Hindlimb muscle (tissue), 1 donor: ENCODE data around the gene SLC4A8. TPM values are rescaled to one million over a fixed set of nuclear protein-coding genes. Genes with fewer than 3 reads are reported as not detected.

Experiments
- DNase-seq: peaks from one replicate; pipeline ENCODE4 v3.0.0-alpha.2; 2013
- polyA plus RNA-seq: library from polyadenylated mRNA; unstranded; fragments of 120-200 nt; gene quantifications from one replicate; pipeline ENCODE4 v1.2.1, GENCODE V29; 2013; ENCODE audit not compliant: insufficient read length

The SLC4A8 gene
- 1.4 TPM for polyA plus RNA-seq

DNA sequence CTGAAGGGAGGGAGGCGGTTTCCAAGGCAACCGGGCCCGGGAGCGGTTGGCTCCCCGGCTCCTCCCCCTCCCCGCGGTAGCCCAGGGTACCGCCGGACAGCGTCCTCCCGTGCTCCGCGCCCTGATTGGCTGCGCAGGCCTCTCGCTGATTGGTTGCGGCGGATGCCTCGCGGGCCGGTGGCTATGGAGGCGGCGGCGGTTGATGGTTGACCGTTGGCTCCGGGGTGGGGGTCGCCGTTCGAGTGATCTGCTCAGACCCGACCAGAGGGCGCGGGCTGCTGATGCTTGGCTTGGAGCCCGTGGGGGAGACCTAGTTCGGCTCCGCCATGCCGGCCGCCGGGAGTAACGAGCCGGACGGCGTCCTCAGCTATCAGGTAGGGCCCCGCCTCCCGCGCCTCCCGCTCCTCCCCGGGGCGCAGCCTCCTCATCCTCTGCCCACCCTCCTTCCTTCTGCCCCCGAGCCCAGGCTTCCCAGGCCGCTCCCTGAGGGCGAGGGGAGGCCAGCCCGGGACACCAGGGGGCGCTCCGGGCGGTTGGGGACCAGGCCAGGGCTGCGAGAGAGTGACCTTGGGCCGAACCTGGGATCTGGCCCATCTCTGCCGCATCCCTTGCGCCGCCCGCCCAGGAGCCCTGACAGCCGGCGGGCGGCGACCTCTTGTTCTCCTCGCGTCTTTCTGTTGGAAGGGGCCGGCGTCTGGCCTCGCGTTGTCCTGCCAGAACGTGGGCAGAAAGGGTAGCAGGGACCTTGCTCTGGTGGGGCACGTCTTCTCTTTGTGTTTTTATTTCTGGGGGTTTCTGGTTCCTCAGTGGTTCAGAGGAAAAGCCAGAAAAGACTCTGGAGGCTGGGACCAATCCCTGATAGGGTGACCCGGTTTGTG is at the start of gene SLC4A8:
SLC4A8 (plus strand) TSS at position 170 of the 878 bp plus-strand sequence; CDS start at position 327, 157 bp downstream.
- DNase-seq = peak; percentile 92

DNA sequence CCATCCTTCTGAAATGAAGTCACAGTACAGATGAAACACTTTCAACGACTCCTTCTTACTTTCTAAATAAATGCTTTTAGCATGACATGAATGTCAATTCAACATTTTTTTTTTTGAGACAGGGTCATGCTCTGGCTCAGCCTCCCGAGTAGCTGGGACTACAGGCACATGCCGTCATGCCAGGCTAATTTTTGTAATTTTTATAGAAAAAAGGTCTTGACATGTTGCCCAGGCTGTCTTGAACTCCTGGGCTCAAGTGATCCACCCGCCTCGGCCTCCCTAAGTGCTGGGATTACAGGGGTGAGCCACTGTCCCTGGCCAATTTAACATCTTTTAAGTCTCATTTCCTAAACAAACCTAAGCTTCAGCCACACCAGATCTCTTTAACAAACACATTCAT is 49.8 kb upstream of the SLC4A8 start:
- no peak for DNase-seq

DNA sequence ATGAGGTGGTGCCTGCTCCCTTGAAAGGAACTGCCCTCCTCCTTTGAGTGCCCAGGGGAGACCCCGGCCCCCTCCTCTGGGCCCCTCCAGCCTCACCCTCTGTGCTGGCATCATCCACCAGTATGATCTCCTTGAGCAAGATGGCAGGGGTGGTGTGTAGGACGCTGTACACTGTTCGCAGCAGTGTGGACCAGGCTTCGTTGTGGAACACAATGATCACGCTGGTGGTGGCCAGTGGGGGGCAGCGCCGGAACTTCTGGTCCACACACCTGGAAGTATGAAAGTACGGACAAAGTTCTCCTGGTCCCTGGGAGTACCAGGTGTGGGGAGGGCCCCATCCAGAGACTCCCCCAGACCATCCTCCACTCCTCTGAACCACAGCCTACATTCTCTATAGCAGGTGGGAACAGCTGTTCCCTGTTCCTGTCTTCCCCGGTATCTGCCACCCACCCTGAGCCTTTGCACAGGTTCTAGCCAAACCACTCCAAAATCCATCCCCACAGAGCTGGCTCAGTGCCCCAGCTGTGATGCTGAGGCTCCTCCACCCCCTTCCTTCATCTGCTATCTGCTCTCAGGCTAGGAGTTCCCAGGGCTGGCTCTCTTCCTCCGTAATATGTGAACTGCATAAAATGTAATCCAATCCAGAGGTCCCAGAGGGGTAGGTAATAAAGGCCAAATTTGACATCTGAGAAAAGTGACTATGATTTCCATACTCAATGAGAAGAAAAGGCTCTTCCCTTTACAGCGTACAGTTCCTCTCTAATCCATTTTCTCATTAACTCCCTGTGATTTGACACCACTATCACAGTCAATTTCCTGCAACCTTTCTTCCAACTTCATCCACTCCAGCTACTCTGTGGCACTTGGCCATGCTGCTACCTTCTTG is 47.3 kb upstream of the SLC4A8 start:
- DNase-seq = peak; percentile 18

DNA sequence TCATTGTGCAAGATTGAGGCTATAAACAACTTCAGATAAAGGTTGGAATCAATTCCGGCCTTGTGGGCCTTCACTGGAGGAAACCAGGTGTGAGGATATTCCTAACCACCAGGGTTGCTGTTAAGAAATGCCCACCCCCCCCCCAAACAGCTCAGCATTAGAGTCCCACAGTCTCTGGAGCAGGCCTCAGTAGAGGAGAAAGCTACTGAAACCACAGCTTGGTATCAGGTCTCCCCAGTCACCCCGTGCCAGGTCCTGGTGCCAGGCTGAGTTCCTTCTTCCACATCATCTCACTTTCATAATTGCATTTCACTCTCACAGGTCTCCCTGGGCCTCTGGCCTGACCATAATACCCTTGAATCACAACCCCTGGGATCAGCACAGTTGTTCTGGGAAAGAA is 45.9 kb upstream of the SLC4A8 start:
- no peak for DNase-seq

DNA sequence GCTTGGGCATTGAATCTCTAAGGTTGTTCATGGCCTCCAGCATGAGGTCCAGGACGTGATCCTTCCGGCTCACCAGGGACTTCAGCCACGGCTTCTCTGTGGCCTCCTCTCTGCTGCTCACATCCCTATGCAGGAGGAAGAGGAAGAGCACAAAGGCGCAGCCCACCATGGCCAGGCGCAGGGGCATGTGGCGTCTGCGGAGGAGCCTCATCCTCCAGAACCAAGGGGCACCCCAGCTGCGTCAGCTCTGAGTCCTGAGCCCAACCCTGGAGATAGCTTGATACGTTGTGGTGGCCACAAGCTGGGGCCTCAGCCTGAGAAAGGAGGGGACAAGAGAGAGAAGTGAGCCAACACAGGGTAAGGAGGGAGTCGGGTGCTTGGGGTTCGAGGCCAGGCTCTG is 45.1 kb upstream of the SLC4A8 start:
- no peak for DNase-seq

DNA sequence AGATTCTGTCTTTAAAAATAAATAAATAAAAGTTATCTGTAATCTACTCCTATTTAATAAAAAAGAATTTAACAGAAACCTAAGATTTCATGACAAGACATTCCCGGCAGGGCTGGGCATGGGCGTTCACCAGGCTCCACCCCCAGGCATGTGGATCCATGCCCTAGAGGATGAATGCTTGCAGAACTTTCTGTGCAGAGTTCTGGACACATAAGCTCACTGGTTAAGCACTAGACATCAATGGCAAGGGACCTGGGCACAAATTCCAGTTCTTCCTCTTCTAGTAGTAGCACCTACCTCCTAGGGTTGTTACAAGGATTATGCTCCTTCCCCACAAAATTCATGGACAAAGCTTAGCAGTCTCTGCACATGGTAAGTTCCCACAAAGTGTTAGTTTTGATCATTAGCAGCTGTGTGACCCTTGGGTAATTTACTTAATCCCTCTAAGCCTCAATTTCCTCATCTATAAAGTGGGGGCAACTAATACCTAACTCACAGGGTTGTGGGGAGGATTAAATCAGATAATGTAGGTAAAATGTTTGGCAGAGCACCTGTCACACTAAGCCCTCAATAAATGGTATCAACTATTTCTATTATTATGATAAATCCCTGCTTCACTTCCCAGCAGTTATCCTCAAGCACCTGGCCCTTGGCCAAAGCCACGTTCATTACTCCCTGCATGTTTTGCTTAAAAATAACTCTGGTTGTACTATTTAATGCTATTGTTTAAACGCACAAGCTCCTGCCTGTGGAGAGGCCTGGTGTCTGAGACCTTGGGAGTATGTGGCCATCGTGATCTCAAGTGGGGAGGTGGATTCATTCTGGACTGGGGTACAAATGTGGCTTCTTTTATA is 43.2 kb upstream of the SLC4A8 start:
- DNase-seq = peak; percentile 16

DNA sequence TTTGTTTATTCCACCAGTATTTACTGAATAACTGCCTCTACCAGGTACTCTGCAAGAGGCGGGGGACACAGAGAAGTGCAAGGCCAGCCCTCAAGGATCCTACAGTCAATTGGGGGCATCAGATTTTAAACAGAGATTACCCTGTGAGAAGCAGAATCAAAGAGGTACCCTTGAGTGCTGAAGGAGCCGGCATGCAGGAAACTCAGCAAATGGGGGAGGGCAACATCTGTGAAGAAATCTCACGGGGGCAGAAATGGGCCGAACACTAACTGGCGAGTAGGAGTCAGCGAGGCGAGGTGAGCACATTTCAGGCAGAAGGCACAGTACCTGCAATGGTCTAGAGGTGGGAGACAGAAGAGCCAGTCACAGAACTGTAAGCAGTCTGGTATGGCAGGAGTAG is 42.5 kb upstream of the SLC4A8 start:
- no peak for DNase-seq

DNA sequence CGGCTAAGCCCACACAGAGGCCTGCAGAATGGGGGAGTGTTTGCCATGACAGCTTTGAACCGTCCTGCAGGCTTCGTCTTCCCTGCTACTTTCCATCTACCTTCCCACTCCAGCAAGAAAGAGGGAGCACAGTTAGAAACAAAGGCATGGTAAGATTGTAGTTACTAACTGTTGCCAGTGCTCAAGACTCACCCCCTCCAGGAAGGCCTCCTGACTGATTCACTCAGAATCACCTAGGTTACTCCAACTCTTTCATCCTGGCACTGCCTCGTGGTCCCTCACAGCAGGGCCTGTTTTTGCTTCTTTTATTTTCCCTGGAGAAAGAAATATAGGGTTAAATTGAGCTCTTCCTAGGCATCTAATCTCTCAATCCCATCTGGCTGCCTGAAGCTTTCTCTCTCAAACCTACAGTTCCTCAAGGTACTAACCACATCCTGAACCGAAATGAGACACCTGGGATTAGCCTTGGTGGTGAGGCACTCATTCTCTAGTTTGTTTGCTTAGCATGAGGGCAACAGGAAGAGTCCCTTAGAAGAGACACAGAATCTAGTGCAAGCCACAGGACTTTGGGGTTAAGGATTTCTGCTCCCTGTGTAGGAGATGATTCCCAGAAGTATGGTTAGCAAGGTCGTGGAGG is 41.2 kb upstream of the SLC4A8 start:
- no peak for DNase-seq

DNA sequence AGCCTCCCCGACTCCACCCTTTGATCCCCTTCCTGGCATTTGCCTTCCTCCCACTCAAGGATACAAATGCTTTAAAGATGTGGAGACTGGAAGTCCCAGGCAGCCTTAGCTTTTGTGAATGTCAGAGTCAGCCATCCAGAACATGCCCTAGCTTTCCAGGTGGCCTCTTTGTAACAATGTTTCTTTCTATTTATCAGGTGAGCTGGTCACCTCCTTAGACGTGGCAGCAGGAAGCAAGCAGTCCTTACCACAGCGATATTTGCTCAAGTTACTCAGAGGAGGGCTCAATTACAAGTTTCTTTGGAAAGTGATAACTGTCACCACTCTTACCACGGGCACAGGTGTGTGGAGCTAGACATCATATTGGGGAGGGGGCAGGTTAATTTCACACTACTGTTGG is 38.3 kb upstream of the SLC4A8 start:
- DNase-seq = no peak

DNA sequence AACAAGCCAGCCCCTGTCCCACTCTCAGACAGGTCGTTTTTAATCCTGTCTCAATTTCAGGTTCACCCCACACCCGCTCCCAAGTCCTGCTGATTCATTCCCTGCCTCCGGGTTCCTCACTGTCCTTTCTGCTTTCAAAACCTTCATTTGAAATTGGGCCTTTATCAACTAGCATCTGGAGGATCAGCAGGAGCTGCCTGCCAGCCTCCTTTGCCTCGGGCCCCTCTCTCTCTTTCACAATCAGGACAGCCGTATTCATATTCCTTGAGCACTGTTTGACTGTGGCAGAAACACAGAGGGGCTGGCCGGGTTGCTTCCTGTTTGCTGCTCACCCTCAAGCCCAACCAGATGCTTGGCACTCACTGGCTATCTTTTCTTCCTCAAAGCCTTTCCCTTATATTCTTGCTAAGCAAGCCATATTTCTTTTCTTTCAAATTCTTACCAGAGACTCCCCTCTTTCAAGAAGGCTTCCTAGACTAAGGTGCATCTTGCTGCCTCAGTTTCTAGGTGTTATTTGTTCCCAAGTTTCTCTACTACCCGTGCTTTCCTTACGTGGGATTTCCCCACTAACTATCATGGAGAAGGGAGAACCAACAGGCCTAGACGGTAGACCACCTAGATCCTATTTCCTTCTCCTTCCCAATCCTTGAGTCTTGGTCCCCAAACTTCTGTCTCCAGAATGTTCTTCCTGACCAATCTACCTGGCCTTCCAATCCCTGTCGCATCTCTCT is 36.4 kb upstream of the SLC4A8 start:
- DNase-seq = no peak

DNA sequence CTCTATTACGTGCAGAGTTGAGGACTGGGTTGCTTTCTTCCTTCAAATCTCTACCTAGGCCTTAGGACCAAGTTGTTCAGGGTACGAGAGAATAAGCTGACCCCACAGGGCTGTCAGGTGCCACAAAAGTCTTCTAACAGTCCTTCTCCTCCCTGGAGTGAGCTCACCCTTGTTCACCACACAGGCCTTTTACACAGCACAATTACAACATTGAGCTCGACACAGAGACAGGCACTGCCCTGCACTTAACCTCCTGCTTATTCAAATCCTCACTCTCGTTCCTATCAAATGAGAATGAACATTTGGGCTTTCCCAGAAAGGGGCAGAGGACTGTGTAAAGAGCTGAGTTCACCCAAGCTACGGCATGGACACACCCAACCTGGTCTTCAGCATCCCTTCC is 35.8 kb upstream of the SLC4A8 start:
- no peak for DNase-seq

DNA sequence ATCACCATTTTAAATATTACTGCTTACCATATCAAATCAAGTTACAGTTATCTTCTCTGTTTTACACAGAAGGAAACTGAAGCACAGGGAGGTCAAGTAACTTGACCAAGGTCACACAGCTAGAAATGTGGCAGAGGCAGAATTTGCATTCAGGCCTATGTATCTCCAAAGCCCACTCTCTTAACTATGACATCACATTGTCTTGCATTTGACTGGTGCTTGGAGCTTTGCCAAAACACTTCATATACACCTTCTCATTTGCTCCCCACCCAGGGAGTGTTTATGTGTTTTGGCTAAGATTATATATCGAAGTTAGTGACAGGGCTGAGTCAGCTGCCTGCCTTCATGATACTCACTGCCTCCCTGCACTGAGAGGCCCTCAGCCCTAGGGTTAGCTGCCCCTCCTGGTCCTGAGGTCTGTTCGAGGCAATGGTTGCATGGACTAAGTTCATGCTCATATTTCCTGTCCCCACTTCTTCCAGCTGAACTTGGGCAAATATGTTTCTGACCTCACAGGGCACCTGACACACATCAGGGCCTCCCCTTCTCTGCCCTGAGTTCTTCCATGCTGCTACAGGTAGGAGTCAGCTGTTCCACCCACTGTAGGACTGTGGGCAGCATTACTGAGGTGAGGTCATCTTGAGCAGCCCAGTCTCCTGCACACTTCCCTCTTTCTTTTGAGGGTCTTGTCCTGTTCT is 35.2 kb upstream of the SLC4A8 start:
- DNase-seq = no peak

DNA sequence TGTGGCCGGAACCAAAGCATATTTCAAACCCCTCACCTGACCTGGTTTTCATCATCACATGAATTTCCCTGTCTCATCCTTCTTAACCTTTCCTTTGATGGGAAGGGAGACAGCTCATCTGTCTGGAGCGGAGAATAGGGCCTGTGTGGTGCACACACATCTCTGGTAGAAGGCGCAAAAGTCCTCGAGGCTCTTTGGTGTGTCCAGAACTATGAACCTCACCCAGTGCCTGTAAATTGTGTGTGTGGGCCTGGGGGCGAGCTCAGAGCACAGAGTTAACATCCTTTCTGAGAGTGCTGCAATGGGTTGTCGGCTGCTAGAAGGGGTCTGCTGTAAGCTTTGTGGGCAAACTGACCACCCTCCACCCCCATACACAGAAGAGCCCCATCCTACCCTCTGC is 34.2 kb upstream of the SLC4A8 start:
- no peak for DNase-seq

DNA sequence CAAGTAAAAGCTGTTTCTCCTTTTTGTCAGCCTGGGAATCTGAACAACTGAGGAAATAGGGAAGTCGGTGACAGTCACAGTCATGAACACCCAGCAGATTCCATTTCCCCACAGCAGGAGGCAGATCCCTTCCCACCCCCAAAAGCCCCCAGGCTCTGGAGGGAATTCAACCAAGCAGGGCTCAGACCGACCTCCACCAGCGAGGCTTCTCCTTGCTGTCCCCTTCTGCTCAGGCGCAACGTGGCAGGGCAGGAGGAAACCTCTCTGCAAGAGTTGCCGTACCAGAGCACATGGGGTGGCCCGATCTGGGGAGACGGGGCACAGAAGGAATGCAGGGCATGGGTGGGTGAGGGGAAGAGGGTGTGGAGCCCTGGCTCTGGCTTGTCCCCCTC is 33.7 kb upstream of the SLC4A8 start:
- no peak for DNase-seq

DNA sequence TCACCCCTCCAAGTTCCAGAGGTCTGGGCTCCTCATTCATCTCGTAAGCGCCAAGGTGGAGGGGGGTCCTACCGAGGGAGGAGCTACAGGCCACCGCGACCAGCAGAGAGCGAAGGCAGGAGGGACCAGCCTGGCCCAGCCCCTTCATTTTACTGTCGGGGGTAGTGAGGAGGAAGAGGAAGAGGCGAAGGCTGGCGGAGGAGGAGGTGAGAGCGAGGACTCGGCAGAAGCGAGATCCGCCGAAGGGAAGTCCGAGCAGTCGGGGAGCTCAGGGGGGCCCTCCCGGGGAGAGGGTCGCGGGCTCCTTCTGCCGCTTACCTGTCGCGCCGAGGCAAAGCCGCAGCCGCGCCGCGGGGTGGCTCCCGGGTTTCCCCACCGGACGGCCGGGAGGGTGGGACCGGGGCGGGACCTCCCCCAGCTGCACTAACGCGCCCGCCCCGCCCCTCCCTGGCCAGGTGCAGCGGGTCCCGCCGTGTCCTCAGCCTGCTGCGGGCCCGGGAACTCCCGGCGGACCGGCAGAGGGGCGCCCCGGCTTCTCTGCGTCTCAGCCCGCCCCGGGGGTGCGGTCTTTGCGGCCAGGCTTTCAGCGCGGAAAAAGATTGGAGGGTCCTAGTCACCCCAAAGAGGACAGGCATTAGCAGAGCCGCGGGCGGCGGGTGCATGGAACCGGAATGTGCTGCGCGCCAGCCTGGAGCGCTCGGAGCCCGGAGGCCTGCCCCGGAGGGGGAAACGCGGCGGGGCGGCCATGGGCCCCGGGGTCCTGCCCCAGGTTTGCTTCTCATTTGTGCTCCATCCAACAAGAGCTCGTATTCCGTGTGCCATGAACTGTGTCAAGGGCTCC is 33.1 kb upstream of the SLC4A8 start, which contains the start of gene GALNT6:
GALNT6 (minus strand) TSS at position 124 of the 841 bp plus-strand sequence. CDS start 11,625 bp downstream, outside the sequence.
- DNase-seq = peak; percentile 7

DNA sequence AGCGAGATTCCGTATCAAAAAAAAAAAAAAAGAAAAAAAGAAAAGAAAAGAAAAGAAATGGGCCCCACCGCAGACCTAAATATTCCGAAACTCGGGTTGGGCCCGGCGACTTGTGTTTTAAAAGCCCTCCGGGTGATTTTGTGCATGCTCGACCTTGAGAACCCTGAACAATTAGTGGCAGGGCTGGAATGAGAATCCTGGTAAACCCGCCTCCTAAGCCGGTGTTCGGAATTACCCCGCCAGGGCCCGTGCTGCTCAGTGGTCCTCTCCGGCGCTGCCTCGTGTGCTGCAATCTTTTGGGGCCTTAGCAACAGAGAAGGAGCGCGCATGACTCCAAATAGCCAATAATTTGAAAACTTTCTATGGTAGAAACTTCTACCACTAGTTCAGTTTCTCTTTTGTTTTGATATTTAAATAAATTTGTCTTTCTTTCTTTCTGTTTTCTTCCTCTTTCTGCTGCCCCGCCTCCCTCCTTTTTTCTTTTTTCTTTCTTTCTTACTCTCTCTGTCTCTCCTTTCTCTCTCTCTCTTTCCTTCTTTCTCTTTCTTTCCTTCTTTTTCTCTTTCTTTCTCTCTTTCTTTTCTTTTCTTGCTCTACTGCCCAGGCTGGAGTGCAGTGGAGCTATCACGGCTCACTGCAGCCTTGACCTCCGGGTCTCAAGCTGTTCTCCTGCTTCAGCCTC is 31.9 kb upstream of the SLC4A8 start:
- DNase-seq = no peak

DNA sequence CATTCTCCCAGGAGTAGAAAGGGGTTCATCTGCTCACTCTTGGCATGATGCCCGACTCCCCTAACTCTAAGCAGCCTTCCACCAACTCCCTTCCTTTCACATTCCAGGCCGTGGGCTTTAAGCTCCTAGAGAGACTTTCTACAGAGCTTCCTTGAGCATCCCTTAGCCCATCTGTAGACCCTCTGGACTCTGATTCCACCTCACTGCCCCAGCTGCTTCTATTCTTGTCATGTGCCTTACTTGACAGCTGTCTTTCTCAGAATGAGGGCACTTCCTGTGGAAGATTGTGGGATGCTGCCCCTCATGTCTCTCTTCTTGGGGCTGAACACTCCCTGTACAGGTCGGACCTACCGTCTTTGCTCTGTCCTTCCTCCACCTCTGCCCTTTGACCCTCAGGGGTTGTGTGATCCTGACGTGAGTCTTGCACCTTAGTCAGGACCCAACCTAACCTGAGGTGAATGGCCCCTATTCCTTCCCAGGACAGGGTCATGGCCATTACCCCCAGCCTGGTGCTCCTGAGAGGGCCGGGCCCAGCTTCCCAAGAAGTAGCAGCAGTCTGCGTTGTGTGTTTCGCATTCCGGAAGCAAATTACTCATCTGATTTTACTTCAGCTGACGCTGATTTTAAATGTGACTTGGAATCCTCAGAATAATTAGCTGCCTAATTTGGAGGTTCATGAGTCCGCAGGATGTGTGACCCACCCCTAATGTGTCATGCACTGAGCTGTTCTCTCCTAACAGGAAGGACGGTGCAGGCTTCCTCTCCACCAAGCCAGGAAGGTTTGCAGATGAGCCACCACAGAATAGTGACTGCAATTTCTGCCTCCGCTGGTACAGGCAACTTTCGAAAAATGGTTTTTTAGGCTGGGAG is 30.7 kb upstream of the SLC4A8 start:
- no peak for DNase-seq
